Erythroblast (primary cell): ENCODE data around the gene TMCC3.

ENCODE experiments used
- GATA1 ChIP-seq: IDR thresholded peaks from 2 replicates; pipeline ENCODE4 v1.6.1; 2011; ENCODE audit warnings: low read depth, mild to moderate bottlenecking, control low read depth, low read length, moderate library complexity
- POLR2A ChIP-seq: IDR thresholded peaks from 2 replicates; pipeline ENCODE4 v1.6.1; 2011; ENCODE audit warnings: mild to moderate bottlenecking, low read length

DNA sequence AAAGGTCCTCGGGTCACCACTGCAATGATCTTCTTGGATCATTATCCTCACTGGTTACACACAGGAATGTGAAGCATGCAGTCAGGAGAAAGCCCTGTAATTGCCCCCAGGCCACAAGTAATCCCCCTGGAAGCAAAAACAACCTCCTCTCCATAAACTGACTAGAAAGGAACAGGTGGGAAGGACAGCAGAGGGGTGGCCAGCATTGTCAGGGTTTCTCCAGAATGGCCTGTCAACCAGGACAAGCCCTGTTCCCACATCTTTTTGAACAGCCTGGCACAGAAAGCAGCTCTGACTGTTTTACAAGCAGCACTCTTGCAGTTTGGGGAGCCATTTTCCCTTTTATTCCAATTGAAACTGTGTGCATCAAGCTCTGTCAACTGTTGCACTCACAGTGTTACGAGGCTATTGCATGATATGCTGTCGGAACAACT, 36.1 kb downstream of the TMCC3 start:
- no peak for TF ChIP-seq POLR2A
- TF ChIP-seq GATA1, result no peak
